SK-N-SH treated with all-trans-retinoic acid at 6 μM for 48 hours (cell line): ENCODE results near the gene TTC3.

Source experiments
- ATAC-seq: fragments of 200-7000 bp; cut with Tn5 transposase; 3 replicates; pipeline ENCODE4 v1.9.1; 2020; ENCODE audit warnings: mild to moderate bottlenecking, moderate library complexity
- ARNTL ChIP-seq: fragments of 450-650 bp; formaldehyde crosslinking; IDR thresholded peaks from 2 replicates; pipeline ENCODE4 v1.5.0; 2020; ENCODE audit warnings: low read depth, mild to moderate bottlenecking, moderate library complexity, borderline replicate concordance
- BACH2 ChIP-seq: fragments of 250-450 bp; sonication (Bioruptor Pico); IDR thresholded peaks from 2 replicates; pipeline ENCODE4 v1.9.0; 2021; ENCODE audit warnings: mild to moderate bottlenecking, borderline replicate concordance
- CSDC2 ChIP-seq: fragments of 250-450 bp; sonication (Bioruptor Pico); IDR thresholded peaks from 2 replicates; pipeline ENCODE4 v1.5.0; 2020; ENCODE audit warnings: mild to moderate bottlenecking, moderate library complexity
- ESRRG ChIP-seq: fragments of 250-450 bp; sonication (Bioruptor Pico); IDR thresholded peaks from 2 replicates; pipeline ENCODE4 v1.6.1; 2021; ENCODE audit warnings: mild to moderate bottlenecking
- GLIS3 ChIP-seq: fragments of 250-450 bp; sonication (Bioruptor Pico); IDR thresholded peaks from 2 replicates; pipeline ENCODE4 v1.5.0; 2020; ENCODE audit warnings: mild to moderate bottlenecking, moderate library complexity
- ISL1 ChIP-seq: fragments of 250-450 bp; sonication (Bioruptor Pico); IDR thresholded peaks from 2 replicates; pipeline ENCODE4 v2.1.2; 2022; ENCODE audit warnings: mild to moderate bottlenecking, moderate library complexity
- OSR1 ChIP-seq: fragments of 250-450 bp; sonication (Bioruptor Pico); IDR thresholded peaks from 2 replicates; pipeline ENCODE4 v1.8.0; 2022; ENCODE audit warnings: moderate library complexity, mild to moderate bottlenecking, inconsistent platforms
- POU6F1 ChIP-seq: fragments of 250-450 bp; sonication (Bioruptor Pico); IDR thresholded peaks from 2 replicates; pipeline ENCODE4 v1.8.0; 2021; ENCODE audit warnings: low read depth, mild to moderate bottlenecking, moderate library complexity, borderline replicate concordance
- PPARA ChIP-seq: fragments of 250-450 bp; sonication (Bioruptor Pico); IDR thresholded peaks from 2 replicates; pipeline ENCODE4 v1.5.0; 2020; ENCODE audit warnings: mild to moderate bottlenecking, borderline replicate concordance
- RARB ChIP-seq: fragments of 250-450 bp; sonication (Bioruptor Pico); IDR thresholded peaks from 2 replicates; pipeline ENCODE4 v1.8.0; 2021; ENCODE audit warnings: mild to moderate bottlenecking, moderate library complexity
- SNAI2 ChIP-seq: fragments of 250-450 bp; sonication (Bioruptor Pico); IDR thresholded peaks from 2 replicates; pipeline ENCODE4 v1.5.0; 2020; ENCODE audit warnings: mild to moderate bottlenecking, moderate library complexity
- TCF4 ChIP-seq: fragments of 250-450 bp; sonication (Bioruptor Pico); IDR thresholded peaks from 2 replicates; pipeline ENCODE4 v1.8.0; 2021; ENCODE audit warnings: mild to moderate bottlenecking, moderate library complexity, borderline replicate concordance
- TSHZ2 ChIP-seq: fragments of 250-450 bp; sonication (Bioruptor Pico); IDR thresholded peaks from 2 replicates; pipeline ENCODE4 v1.5.0; 2020; ENCODE audit warnings: mild to moderate bottlenecking, moderate library complexity
- ZFP30 ChIP-seq: fragments of 450-650 bp; formaldehyde crosslinking; IDR thresholded peaks from 2 replicates; pipeline ENCODE4 v1.5.0; 2022; ENCODE audit warnings: mild to moderate bottlenecking, moderate library complexity
- ZNF565 ChIP-seq: fragments of 450-650 bp; formaldehyde crosslinking; conservative IDR thresholded peaks from 2 replicates; pipeline ENCODE4 v1.5.0; 2020; ENCODE audit warnings: low read depth, mild to moderate bottlenecking, moderate library complexity
- ZNF70 ChIP-seq: fragments of 450-650 bp; formaldehyde crosslinking; IDR thresholded peaks from 2 replicates; pipeline ENCODE4 v1.5.0; 2020; ENCODE audit warnings: mild to moderate bottlenecking, moderate library complexity
- ZNF8 ChIP-seq: fragments of 450-650 bp; formaldehyde crosslinking; IDR thresholded peaks from 2 replicates; pipeline ENCODE4 v1.5.0; 2020; ENCODE audit warnings: mild to moderate bottlenecking, moderate library complexity
- TF ChIP-seq, protein P1 (sequence below): fragments of 250-450 bp; sonication (Bioruptor Pico); IDR thresholded peaks from 2 replicates; pipeline ENCODE4 v1.5.1; 2020; ENCODE audit warnings: low read depth, mild to moderate bottlenecking, moderate library complexity
- TF ChIP-seq, protein P2 (sequence below): fragments of 250-450 bp; sonication (Bioruptor Pico); IDR thresholded peaks from 2 replicates; pipeline ENCODE4 v1.8.0; 2020; ENCODE audit warnings: mild to moderate bottlenecking, moderate library complexity, borderline replicate concordance
- TF ChIP-seq, protein P3 (sequence below): fragments of 250-450 bp; sonication (Bioruptor Pico); IDR thresholded peaks from 2 replicates; pipeline ENCODE4 v1.5.1; 2021; ENCODE audit warnings: mild to moderate bottlenecking, moderate library complexity

TTC3 gene

GRCh38 chr21:37223804-37224345 lies 150.8 kb downstream of the TTC3 start:
- TF ChIP-seq ESRRG (CRISPR knock-in tag), result no peak
- TF ChIP-seq TCF4 (CRISPR knock-in tag), result no peak
- TF ChIP-seq BACH2, result no peak
- TF ChIP-seq PPARA (CRISPR knock-in tag), result no peak
- TF ChIP-seq GLIS3, result no peak
- TF ChIP-seq RARB (CRISPR knock-in tag), result no peak
- TF ChIP-seq ZNF8 (CRISPR knock-in tag), result no peak
- no peak for TF ChIP-seq SNAI2 (CRISPR knock-in tag)
- no peak for TF ChIP-seq ZNF70 (CRISPR knock-in tag)
- no peak for ATAC-seq

- TF ChIP-seq TSHZ2 (CRISPR knock-in tag) (no peak), SNAI2 (CRISPR knock-in tag) (no peak), ZNF565 (CRISPR knock-in tag) (no peak), ESRRG (CRISPR knock-in tag) (no peak), POU6F1 (CRISPR knock-in tag) (no peak), ZNF70 (CRISPR knock-in tag) (no peak), ZFP30 (CRISPR knock-in tag) (no peak), ARNTL (CRISPR knock-in tag) (no peak), ISL1 (no peak), BACH2 (no peak), RARB (CRISPR knock-in tag) (no peak), TCF4 (CRISPR knock-in tag) (no peak), CSDC2 (no peak), OSR1 (CRISPR knock-in tag) (no peak)
- TF ChIP-seq, protein P1, sequence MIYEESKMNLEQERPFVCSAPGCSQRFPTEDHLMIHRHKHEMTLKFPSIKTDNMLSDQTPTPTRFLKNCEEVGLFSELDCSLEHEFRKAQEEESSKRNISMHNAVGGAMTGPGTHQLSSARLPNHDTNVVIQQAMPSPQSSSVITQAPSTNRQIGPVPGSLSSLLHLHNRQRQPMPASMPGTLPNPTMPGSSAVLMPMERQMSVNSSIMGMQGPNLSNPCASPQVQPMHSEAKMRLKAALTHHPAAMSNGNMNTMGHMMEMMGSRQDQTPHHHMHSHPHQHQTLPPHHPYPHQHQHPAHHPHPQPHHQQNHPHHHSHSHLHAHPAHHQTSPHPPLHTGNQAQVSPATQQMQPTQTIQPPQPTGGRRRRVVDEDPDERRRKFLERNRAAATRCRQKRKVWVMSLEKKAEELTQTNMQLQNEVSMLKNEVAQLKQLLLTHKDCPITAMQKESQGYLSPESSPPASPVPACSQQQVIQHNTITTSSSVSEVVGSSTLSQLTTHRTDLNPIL, result no peak
- TF ChIP-seq, protein P2, sequence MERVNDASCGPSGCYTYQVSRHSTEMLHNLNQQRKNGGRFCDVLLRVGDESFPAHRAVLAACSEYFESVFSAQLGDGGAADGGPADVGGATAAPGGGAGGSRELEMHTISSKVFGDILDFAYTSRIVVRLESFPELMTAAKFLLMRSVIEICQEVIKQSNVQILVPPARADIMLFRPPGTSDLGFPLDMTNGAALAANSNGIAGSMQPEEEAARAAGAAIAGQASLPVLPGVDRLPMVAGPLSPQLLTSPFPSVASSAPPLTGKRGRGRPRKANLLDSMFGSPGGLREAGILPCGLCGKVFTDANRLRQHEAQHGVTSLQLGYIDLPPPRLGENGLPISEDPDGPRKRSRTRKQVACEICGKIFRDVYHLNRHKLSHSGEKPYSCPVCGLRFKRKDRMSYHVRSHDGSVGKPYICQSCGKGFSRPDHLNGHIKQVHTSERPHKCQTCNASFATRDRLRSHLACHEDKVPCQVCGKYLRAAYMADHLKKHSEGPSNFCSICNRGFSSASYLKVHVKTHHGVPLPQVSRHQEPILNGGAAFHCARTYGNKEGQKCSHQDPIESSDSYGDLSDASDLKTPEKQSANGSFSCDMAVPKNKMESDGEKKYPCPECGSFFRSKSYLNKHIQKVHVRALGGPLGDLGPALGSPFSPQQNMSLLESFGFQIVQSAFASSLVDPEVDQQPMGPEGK (CRISPR knock-in tag), result no peak
- TF ChIP-seq, protein P3, sequence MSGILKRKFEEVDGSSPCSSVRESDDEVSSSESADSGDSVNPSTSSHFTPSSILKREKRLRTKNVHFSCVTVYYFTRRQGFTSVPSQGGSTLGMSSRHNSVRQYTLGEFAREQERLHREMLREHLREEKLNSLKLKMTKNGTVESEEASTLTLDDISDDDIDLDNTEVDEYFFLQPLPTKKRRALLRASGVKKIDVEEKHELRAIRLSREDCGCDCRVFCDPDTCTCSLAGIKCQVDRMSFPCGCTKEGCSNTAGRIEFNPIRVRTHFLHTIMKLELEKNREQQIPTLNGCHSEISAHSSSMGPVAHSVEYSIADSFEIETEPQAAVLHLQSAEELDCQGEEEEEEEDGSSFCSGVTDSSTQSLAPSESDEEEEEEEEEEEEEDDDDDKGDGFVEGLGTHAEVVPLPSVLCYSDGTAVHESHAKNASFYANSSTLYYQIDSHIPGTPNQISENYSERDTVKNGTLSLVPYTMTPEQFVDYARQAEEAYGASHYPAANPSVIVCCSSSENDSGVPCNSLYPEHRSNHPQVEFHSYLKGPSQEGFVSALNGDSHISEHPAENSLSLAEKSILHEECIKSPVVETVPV (CRISPR knock-in tag), result no peak
- no peak for ATAC-seq
Observed at GRCh38 chr21:37224861-37225839, 152.1 kb downstream of the TTC3 start.
